ENCODE data around the gene SMYD3.

DNA sequence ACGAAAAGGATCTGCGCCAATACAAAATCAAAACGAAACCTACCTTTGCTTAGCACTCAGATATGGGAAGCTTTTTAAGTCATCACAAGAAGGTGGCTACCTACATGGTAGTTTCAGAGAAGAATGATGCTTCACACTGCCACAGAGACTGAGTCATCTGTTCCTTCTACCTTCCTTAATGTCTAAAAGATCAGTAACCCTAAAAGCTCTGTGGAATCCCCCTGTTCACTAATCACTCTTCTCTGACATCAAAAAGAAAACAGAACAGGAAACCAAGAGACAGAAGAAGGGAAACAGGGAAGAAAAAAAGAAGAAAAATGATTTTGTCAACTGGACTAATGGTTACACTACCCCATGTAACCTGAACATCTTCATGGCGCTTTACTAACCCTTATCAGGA is 177.2 kb downstream of the SMYD3 start:
- TF ChIP-seq GABPA (IDR thresholded peaks at IDR 0.05; ENCODE audit: low read depth) (no peak), POLR2AphosphoS5 (IDR thresholded peaks at IDR 0.05; ENCODE audit: low read depth) (no peak)
- TF ChIP-seq, protein P1, sequence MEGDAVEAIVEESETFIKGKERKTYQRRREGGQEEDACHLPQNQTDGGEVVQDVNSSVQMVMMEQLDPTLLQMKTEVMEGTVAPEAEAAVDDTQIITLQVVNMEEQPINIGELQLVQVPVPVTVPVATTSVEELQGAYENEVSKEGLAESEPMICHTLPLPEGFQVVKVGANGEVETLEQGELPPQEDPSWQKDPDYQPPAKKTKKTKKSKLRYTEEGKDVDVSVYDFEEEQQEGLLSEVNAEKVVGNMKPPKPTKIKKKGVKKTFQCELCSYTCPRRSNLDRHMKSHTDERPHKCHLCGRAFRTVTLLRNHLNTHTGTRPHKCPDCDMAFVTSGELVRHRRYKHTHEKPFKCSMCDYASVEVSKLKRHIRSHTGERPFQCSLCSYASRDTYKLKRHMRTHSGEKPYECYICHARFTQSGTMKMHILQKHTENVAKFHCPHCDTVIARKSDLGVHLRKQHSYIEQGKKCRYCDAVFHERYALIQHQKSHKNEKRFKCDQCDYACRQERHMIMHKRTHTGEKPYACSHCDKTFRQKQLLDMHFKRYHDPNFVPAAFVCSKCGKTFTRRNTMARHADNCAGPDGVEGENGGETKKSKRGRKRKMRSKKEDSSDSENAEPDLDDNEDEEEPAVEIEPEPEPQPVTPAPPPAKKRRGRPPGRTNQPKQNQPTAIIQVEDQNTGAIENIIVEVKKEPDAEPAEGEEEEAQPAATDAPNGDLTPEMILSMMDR (IDR thresholded peaks at IDR 0.05; ENCODE audit: insufficient read depth, low read length): no peak
- TF ChIP-seq, protein P2, sequence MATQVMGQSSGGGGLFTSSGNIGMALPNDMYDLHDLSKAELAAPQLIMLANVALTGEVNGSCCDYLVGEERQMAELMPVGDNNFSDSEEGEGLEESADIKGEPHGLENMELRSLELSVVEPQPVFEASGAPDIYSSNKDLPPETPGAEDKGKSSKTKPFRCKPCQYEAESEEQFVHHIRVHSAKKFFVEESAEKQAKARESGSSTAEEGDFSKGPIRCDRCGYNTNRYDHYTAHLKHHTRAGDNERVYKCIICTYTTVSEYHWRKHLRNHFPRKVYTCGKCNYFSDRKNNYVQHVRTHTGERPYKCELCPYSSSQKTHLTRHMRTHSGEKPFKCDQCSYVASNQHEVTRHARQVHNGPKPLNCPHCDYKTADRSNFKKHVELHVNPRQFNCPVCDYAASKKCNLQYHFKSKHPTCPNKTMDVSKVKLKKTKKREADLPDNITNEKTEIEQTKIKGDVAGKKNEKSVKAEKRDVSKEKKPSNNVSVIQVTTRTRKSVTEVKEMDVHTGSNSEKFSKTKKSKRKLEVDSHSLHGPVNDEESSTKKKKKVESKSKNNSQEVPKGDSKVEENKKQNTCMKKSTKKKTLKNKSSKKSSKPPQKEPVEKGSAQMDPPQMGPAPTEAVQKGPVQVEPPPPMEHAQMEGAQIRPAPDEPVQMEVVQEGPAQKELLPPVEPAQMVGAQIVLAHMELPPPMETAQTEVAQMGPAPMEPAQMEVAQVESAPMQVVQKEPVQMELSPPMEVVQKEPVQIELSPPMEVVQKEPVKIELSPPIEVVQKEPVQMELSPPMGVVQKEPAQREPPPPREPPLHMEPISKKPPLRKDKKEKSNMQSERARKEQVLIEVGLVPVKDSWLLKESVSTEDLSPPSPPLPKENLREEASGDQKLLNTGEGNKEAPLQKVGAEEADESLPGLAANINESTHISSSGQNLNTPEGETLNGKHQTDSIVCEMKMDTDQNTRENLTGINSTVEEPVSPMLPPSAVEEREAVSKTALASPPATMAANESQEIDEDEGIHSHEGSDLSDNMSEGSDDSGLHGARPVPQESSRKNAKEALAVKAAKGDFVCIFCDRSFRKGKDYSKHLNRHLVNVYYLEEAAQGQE (IDR thresholded peaks at IDR 0.05; ENCODE audit: insufficient replicate concordance, low read depth): no peak
